K562 (cell line): ENCODE measurements around the gene WARS2. TPM values are rescaled to one million over a fixed set of nuclear protein-coding genes. Genes with fewer than 3 reads are reported as not detected.
A peak's percentile ranks its signal among the peaks of the same experiment; 100 is the strongest.

Experiments
- DACH1 ChIP-seq: fragments of 450-650 bp; IDR thresholded peaks from 2 replicates; pipeline ENCODE4 v1.6.1; 2018; ENCODE audit not compliant: partially characterized antibody
- DPF2 ChIP-seq: fragments of 450-650 bp; IDR thresholded peaks from 2 replicates; pipeline ENCODE4 v1.6.1; 2016
- EP300 ChIP-seq: IDR thresholded peaks from 2 replicates; pipeline ENCODE4 v1.6.1; 2012; ENCODE audit warnings: low read length, improper control_type of control experiment
- ERF ChIP-seq: fragments of 450-650 bp; formaldehyde crosslinking; IDR thresholded peaks from 2 replicates; pipeline ENCODE4 v1.4.0; 2020; ENCODE audit warnings: mild to moderate bottlenecking, mixed read lengths
- MED1 ChIP-seq: sonication (generic); formaldehyde crosslinking; IDR thresholded peaks from 2 replicates; pipeline ENCODE4 v1.8.1; 2023; ENCODE audit warnings: missing genetic modification reagents, borderline replicate concordance
- MTA3 ChIP-seq: fragments of 450-650 bp; formaldehyde crosslinking; IDR thresholded peaks from 2 replicates; pipeline ENCODE4 v1.6.1; 2017; ENCODE audit warnings: mild to moderate bottlenecking, borderline replicate concordance
- NEUROD1 ChIP-seq: fragments of 150-350 bp; IDR thresholded peaks from 2 replicates; pipeline ENCODE4 v1.6.1; 2014; ENCODE audit warnings: borderline replicate concordance, low read length, low read depth; ENCODE audit not compliant: partially characterized antibody
- NFIC ChIP-seq: fragments of 450-650 bp; IDR thresholded peaks from 2 replicates; pipeline ENCODE4 v1.6.1; 2017; ENCODE audit warnings: mild to moderate bottlenecking, inconsistent platforms
- RAD21 ChIP-seq, 2 experiments: fragments of 250-450 bp in 1 of 2; fragments of 450-650 bp in 1 of 2; sonication (Bioruptor Pico) in 1 of 2; formaldehyde crosslinking in 1 of 2; IDR thresholded peaks in 1 of 2; conservative IDR thresholded peaks in 1 of 2; 2 replicates each; pipeline versions ENCODE4 v1.4.0 to v1.8.0; 2020 to 2022; ENCODE audit warnings: mild to moderate bottlenecking in 2 of 2, moderate library complexity in 1 of 2
- SPI1 ChIP-seq: IDR thresholded peaks from 2 replicates; pipeline ENCODE4 v1.6.1; 2011; ENCODE audit warnings: low read depth, low read length, control low read depth, borderline replicate concordance
- YY1 ChIP-seq, 3 experiments: IDR thresholded peaks; 2 replicates each; pipeline ENCODE4 v1.6.1; 2011; ENCODE audit warnings: low read length in 2 of 3, mild to moderate bottlenecking in 2 of 3, moderate library complexity in 2 of 3, borderline replicate concordance in 1 of 3, control low read depth in 1 of 3, low read depth in 1 of 3; ENCODE audit not compliant: insufficient read depth in 3 of 3, insufficient replicate concordance in 2 of 3, control insufficient read depth in 1 of 3, insufficient read length in 1 of 3; ENCODE audit errors: extremely low read depth in 1 of 3
- polyA plus RNA-seq, 8 experiments: library from polyadenylated mRNA; depleted of rRNA in 4 of 8; stranded (reverse) in 5 of 8; unstranded in 3 of 8; fragments of >200 nt; fragmentation: Nextera tagmentation in 2 of 8; fragmentation: Illumina TruSeq in 1 of 8; extraction: Ambion mirVana in 2 of 8; extraction: Trizol in 1 of 8; gene quantifications; 2 replicates each; pipeline versions ENCODE4 v1.2.1 to v1.2.3, GENCODE V29; 2011 to 2014; ENCODE audit warnings: inconsistent platforms in 1 of 8, missing spikeins in 1 of 8
- total RNA-seq, 7 experiments: library from RNA; depleted of rRNA in 6 of 7; stranded (reverse); fragments of >200 nt in 6 of 7; fragmentation: Illumina TruSeq in 2 of 7; extraction: Trizol in 2 of 7; gene quantifications; 2 replicates each; pipeline versions ENCODE4 v1.2.1 to v1.2.3, GENCODE V29; 2011 to 2021; ENCODE audit warnings: low replicate concordance in 1 of 7
- TF ChIP-seq, protein P1 (sequence below): fragments of 450-650 bp; IDR thresholded peaks from 2 replicates; pipeline ENCODE4 v1.6.1; 2016; ENCODE audit warnings: mild to moderate bottlenecking, moderate library complexity
- TF ChIP-seq, protein P2 (sequence below): fragments of 450-650 bp; formaldehyde crosslinking; IDR thresholded peaks from 2 replicates; pipeline ENCODE4 v1.4.0; 2022; ENCODE audit warnings: missing genetic modification characterization
- TF ChIP-seq, protein P3 (sequence below), 2 experiments: fragments of 250-450 bp in 1 of 2; fragments of 450-650 bp in 1 of 2; sonication (Bioruptor Pico) in 1 of 2; IDR thresholded peaks; 2 replicates each; pipeline versions ENCODE4 v1.6.1 to v1.8.0; 2016 to 2021; ENCODE audit warnings: mild to moderate bottlenecking in 2 of 2, moderate library complexity in 2 of 2, missing compliant biosample characterization in 1 of 2, missing genetic modification characterization in 1 of 2

WARS2 gene
- total and polyA plus RNA-seq, 9 of the 15 experiments (the other 6 are each of a cell fraction or from before 2014, with no cell fraction given) = 5.7 to 18.0 (median 16.9) TPM

DNA sequence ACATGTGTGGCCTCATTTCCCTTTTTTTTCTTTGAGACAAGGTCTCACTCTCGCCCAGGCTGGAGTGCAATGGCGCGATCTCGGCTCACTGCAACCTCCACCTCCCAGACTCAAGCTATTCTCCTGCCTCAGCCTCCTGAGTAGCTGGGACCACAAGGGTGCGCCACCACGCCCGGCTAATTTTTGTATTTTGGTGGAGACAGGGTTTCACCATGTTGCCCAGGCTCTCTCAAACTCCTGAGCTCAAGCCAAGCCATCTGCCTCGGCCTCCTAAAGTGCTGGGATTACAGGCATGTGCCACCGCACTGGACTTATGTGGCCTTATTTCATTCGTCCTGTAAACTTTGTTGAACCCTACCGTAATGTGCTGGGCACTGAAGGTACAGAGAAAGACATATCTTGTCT, 569 bp upstream of the WARS2 start (continued):
- TF ChIP-seq, protein P1, sequence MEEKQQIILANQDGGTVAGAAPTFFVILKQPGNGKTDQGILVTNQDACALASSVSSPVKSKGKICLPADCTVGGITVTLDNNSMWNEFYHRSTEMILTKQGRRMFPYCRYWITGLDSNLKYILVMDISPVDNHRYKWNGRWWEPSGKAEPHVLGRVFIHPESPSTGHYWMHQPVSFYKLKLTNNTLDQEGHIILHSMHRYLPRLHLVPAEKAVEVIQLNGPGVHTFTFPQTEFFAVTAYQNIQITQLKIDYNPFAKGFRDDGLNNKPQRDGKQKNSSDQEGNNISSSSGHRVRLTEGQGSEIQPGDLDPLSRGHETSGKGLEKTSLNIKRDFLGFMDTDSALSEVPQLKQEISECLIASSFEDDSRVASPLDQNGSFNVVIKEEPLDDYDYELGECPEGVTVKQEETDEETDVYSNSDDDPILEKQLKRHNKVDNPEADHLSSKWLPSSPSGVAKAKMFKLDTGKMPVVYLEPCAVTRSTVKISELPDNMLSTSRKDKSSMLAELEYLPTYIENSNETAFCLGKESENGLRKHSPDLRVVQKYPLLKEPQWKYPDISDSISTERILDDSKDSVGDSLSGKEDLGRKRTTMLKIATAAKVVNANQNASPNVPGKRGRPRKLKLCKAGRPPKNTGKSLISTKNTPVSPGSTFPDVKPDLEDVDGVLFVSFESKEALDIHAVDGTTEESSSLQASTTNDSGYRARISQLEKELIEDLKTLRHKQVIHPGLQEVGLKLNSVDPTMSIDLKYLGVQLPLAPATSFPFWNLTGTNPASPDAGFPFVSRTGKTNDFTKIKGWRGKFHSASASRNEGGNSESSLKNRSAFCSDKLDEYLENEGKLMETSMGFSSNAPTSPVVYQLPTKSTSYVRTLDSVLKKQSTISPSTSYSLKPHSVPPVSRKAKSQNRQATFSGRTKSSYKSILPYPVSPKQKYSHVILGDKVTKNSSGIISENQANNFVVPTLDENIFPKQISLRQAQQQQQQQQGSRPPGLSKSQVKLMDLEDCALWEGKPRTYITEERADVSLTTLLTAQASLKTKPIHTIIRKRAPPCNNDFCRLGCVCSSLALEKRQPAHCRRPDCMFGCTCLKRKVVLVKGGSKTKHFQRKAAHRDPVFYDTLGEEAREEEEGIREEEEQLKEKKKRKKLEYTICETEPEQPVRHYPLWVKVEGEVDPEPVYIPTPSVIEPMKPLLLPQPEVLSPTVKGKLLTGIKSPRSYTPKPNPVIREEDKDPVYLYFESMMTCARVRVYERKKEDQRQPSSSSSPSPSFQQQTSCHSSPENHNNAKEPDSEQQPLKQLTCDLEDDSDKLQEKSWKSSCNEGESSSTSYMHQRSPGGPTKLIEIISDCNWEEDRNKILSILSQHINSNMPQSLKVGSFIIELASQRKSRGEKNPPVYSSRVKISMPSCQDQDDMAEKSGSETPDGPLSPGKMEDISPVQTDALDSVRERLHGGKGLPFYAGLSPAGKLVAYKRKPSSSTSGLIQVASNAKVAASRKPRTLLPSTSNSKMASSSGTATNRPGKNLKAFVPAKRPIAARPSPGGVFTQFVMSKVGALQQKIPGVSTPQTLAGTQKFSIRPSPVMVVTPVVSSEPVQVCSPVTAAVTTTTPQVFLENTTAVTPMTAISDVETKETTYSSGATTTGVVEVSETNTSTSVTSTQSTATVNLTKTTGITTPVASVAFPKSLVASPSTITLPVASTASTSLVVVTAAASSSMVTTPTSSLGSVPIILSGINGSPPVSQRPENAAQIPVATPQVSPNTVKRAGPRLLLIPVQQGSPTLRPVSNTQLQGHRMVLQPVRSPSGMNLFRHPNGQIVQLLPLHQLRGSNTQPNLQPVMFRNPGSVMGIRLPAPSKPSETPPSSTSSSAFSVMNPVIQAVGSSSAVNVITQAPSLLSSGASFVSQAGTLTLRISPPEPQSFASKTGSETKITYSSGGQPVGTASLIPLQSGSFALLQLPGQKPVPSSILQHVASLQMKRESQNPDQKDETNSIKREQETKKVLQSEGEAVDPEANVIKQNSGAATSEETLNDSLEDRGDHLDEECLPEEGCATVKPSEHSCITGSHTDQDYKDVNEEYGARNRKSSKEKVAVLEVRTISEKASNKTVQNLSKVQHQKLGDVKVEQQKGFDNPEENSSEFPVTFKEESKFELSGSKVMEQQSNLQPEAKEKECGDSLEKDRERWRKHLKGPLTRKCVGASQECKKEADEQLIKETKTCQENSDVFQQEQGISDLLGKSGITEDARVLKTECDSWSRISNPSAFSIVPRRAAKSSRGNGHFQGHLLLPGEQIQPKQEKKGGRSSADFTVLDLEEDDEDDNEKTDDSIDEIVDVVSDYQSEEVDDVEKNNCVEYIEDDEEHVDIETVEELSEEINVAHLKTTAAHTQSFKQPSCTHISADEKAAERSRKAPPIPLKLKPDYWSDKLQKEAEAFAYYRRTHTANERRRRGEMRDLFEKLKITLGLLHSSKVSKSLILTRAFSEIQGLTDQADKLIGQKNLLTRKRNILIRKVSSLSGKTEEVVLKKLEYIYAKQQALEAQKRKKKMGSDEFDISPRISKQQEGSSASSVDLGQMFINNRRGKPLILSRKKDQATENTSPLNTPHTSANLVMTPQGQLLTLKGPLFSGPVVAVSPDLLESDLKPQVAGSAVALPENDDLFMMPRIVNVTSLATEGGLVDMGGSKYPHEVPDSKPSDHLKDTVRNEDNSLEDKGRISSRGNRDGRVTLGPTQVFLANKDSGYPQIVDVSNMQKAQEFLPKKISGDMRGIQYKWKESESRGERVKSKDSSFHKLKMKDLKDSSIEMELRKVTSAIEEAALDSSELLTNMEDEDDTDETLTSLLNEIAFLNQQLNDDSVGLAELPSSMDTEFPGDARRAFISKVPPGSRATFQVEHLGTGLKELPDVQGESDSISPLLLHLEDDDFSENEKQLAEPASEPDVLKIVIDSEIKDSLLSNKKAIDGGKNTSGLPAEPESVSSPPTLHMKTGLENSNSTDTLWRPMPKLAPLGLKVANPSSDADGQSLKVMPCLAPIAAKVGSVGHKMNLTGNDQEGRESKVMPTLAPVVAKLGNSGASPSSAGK = peak; percentile 52; the same call in 1 of the 2 replicates
- peak; percentile 16; the same call in 1 of the 2 replicates for TF ChIP-seq ERF
- peak; percentile 55 for TF ChIP-seq DPF2
- 0 out of 2 replicates have a peak, but pooled peaks have one; percentile 8 for TF ChIP-seq EP300
- no peak for TF ChIP-seq MED1 (CRISPR knock-in tag)
- TF ChIP-seq, protein P2, sequence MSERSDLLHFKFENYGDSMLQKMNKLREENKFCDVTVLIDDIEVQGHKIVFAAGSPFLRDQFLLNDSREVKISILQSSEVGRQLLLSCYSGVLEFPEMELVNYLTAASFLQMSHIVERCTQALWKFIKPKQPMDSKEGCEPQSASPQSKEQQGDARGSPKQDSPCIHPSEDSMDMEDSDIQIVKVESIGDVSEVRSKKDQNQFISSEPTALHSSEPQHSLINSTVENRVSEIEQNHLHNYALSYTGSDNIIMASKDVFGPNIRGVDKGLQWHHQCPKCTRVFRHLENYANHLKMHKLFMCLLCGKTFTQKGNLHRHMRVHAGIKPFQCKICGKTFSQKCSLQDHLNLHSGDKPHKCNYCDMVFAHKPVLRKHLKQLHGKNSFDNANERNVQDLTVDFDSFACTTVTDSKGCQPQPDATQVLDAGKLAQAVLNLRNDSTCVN (CRISPR knock-in tag) = peak; percentile 73; the same call in 1 of the 2 replicates
- peak in 1 of 2 experiments; percentile 45; a peak in 2 of 4 replicates for TF ChIP-seq RAD21 (CRISPR knock-in tag; conservative IDR thresholded peaks at IDR 0.05 in 1 of 2, IDR thresholded peaks at IDR 0.05 in 1 of 2)
- TF ChIP-seq SPI1 = no peak
- TF ChIP-seq, protein P3, sequence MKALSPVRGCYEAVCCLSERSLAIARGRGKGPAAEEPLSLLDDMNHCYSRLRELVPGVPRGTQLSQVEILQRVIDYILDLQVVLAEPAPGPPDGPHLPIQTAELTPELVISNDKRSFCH (CRISPR knock-in tag; IDR thresholded peaks at IDR 0.05) = no peak
- TF ChIP-seq, protein P3 (tag; IDR thresholded peaks at IDR 0.05) = 0 out of 2 replicates have a peak, but pooled peaks have one; percentile 33
- TF ChIP-seq DACH1 = peak; percentile 54
- TF ChIP-seq MTA3 = 0 out of 2 replicates have a peak, but pooled peaks have one; percentile 19
- peak; percentile 29; the same call in 1 of the 2 replicates for TF ChIP-seq NFIC
- peak in 2 of 3 experiments; percentile 40 to 74 for TF ChIP-seq YY1 (IDR thresholded peaks at IDR 0.05; ENCODE audit: borderline replicate concordance in 1 of 3, control insufficient read depth in 1 of 3, extremely low read depth in 1 of 3, insufficient read depth in 3 of 3, insufficient read length in 1 of 3, insufficient replicate concordance in 2 of 3, low read depth in 1 of 3, low read length in 2 of 3)
- TF ChIP-seq NEUROD1 = peak; percentile 28
